NCI-H2196 treated with DMSO at 0.1 percent for 48 hours (cell line): ENCODE data around the gene GATA3.

Source experiments
- DNase-seq: peaks from one replicate; lab custom pipeline; 2025; ENCODE audit not compliant: unreplicated experiment; lab: John Stamatoyannopoulos, UW

The GATA3 gene

GRCh38 chr10:8063128-8063908, 8.8 kb downstream of the GATA3 start:
- DNase-seq = no peak

DNA sequence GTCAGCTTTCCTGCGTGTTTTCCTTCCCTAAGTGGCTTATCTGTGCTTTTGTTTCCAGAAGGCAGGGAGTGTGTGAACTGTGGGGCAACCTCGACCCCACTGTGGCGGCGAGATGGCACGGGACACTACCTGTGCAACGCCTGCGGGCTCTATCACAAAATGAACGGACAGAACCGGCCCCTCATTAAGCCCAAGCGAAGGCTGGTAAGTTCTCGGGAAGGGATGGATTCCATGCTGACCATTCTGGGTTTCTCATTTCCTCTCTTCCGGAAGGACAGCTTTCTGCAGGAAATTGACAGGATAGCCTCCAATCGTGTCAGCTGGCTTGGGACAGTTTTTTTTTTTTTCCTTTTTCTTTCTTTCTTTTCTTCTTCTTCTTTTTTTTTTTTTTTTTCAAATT, 9.4 kb downstream of the GATA3 start:
- no peak for DNase-seq

DNA sequence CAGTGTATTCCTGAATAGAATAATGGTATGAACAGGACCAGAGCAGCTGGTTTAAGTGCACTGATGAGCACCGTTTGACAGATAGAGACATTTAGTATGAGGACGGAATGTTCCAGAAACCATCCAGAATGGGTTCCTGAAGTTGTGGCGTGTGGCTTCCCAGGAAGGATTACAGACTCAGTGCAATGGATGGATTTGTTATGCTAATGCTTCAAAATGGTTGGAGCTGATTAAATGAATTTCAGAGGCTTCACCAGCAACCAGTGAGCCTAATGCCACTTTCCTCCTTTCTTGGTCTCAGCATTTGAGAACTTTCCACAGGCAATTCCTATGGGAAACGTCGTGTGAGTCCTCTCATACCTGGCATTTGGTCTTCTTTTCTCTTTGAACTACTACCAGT, 9.9 kb downstream of the GATA3 start:
- no peak for DNase-seq

DNA sequence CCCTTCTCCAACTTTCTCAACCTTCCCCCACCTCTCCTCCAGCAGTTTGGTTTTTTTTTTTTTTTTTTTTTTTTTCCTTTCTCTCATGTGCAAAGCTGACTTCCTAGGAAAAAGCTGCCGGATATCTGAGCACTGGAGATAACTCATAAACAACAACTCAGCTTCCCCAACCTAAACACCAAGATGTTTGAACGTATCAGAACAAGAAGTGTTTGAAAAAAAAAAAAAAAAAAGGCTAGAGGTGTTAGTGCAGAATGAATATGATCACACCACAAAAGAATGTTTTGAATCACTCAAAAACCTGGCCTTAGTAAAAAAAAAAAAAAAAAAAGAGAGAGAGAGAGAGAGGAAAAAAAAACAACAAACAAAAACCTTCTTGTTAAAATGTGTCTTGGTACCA, 11.2 kb downstream of the GATA3 start:
- DNase-seq = no peak

- no peak for DNase-seq
Observed at GRCh38 chr10:8066124-8066523, 11.6 kb downstream of the GATA3 start.

GRCh38 chr10:8066797-8067196, 12.3 kb downstream of the GATA3 start:
- DNase-seq = no peak

- DNase-seq = no peak
Observed at GRCh38 chr10:8069108-8069507, 14.6 kb downstream of the GATA3 start.

DNA sequence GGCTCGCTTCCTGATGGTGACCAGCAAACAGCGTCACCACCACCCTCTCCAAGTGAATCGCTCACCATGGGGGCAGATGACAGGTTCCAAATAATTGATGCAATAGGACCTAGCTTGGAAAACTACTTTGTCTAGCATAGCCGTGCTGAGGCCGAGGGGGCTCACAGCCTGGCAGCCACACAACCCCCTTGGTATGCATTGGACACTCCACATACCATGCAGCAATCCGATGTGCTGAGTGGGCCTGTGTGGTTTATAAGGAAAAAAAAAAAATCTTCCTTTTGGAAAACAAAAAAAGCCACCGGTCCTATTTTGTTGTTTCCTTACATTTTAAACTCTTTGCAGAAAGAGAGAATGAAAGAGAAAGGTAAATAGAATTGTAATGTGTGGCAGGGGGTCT, 15.1 kb downstream of the GATA3 start:
- no peak for DNase-seq

DNA sequence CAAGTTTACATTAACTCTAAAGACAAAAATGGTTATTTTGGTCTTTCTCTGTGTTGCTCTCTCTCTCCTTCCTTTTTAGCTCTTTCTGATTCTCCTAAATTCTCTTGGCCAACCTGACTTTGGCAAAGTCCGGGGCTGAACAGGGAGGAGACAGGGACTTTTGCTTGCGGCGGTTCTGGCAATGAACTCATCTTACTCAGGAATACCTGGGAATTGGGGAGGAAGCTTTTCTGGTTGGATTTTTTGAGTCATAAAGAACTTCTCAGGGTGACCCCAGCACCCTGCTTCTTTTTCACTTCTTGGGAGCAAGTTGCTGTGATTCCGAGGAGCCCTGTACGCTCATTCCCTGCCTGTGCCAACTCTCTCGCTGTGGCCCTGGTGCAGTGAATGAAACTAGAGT, 16.0 kb downstream of the GATA3 start:
- DNase-seq = no peak

DNA sequence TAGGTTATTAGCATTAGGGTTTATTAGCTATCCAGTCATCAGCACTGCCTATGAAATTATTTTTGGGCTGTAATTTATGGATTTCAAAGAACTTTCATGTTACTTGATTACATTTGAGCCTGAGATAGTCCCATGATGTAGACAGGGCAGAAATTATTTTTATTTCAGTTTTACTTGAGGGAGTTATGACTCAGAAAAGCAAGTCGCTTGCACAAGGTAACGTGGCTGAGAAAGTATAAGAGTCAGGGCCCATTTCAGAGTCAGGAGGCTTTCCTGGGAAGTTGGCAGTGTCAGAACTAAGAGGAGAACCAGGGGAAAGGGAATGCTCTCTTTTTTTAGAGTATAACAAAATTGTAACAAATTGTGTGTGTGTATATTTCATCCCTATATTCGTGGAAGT, 16.5 kb downstream of the GATA3 start:
- no peak for DNase-seq

DNA sequence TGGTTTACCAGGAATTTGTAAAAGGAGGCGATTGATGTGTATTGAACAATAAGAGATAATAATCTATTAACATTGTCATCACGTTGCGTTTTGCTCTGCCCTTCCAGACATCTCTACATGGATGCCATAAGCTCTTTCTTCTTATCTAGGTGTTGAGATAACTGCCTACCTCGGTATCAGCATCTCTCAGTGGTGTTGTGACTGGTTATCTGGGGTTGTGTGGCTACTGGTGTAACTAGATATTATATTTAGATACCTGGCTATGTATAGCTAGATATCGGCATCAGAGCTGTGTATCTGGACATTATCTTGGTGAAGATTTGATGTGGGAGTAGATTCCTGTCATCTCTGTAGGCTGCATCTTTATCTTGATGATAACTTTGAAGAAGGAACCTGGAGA, 17.2 kb downstream of the GATA3 start:
- DNase-seq = no peak

DNA sequence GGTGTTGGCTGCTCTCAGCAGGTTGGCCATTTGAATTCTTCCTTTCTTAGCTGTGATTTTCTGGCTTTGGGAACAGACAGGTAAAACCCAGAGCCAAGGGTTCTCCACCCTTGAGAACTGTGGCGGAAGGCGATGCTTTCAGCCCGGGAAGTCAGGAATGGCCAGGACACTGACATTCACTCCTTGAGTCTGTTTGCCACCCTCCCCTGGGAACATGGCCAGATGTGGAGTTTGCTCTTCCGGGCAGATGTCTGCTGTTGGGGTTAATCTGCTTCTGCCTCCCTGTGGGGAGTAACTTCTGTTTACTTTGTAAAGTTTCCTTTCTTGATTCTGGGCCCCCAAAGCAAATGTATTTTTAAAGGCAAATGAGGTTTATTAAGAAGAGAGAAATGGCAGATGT, 17.7 kb downstream of the GATA3 start:
- DNase-seq = no peak

GRCh38 chr10:8073691-8074416, 19.4 kb downstream of the GATA3 start:
- DNase-seq = no peak

DNA sequence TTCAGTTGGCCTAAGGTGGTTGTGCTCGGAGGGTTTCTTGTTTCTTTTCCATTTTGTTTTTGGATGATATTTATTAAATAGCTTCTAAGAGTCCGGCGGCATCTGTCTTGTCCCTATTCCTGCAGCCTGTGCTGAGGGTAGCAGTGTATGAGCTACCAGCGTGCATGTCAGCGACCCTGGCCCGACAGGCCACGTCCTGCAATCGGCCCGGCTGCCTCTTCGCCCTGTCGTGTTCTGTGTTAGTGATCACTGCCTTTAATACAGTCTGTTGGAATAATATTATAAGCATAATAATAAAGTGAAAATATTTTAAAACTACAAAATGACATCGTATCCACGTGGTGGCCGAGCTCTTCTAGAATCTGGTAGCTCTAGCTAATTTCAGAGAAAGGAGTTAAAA, 20.4 kb downstream of the GATA3 start:
- no peak for DNase-seq

- no peak for DNase-seq
Observed at GRCh38 chr10:8075282-8076260, 21.1 kb downstream of the GATA3 start.

DNA sequence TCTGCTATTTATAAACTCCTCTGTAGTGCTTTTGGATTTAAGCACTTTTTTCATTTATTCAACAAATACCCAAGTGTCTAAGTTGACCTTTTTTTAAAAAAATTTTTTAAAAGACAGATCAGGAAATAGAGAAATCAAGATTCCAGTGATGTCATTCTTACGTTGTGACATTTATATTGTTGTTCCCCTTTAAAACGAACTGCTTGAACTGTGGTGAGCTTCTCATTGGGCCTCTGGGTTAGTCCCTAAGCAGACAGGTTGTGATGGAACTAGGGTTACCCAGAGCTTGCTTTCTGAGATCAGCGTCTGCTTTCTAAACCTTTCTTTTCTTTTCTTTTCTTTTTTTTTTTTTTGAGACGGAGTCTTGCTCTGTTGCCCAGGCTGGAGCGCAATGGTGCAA, 22.4 kb downstream of the GATA3 start:
- no peak for DNase-seq

DNA sequence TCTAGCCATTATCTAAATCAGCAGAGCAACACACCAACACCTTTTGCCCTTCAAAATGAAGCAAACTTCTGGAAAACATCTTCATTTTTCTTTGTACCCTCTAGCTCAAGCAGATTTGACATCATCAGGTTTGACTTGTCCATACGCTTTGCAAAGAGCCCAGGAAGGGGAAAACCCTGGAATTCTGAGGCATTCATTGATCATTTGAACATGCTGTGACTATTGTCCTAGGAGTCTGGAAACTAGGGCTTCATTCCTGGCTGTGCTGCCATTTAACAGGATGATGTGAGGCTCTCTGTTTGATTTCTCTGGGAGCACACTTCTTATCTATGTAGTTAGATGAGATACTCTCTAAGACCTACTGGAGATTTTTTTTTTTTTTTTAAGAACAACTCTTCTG, 23.5 kb downstream of the GATA3 start:
- DNase-seq = no peak

DNA sequence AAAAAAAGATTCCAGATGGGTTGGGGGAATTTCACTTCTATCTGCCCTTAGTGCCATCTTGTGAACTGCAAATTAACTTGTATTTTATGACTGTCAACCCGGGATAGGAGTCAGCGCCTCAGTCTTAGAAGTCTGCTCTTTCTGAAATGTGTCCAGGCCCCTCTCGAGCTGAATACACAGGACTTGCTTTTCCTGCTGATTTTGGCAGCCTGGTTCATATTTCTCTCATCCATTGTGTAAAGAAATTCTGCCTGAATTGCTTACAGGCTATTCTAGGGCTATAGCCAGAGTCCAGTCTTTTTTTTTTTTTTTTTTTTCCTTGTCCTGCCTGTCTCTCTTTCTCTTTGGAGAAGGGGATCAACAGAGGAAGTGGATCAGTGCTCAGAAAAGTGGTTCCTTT, 24.6 kb downstream of the GATA3 start:
- no peak for DNase-seq

- no peak for DNase-seq
Observed at GRCh38 chr10:8084799-8085198, 30.3 kb downstream of the GATA3 start.

DNA sequence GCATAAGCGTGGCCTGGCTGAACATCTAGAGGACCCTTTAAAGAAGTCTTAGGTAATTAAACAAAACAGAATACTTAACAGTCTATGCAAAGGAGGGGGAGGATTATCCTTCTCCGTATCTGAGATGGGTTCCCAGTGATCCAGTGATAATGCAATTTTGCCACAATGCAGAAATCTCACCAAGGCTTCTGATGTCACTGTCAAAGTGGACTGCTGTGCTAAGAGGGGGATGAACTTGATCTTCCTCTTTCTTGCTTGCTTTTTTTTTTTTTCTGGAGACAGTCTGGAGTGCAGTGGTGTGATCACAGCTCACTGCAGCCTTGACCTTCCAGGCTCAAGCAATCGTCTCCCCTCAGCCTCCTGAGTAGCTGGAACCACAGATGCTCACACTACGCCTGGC, 30.8 kb downstream of the GATA3 start:
- DNase-seq = no peak

DNA sequence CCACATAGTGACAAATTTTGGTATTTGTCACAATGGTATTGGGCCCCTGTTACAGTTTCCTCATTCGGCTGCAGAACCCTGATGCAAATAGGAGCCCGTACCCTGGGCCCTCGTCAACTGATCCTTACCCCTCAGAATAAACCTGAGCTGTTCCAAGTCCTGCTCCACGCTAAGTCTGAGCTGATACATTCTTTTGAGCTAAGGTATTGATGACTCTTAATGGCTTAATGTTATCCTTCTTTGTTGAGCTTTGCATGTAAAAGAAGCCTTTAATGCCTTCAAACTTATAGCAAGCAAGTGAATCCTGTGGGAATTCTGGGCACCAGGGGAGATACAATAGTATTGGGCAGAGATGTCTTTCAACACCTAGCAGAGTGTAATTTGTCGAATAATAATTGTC, 31.8 kb downstream of the GATA3 start:
- no peak for DNase-seq

GRCh38 chr10:8088504-8088903, 34.0 kb downstream of the GATA3 start:
- no peak for DNase-seq
